HEK293T (cell line): ENCODE data around the gene TRMU.

ENCODE experiments used
- ARNT ChIP-seq: fragments of 450-650 bp; IDR thresholded peaks from 2 replicates; pipeline ENCODE4 v1.6.1; 2017; ENCODE audit warnings: mild to moderate bottlenecking
- BHLHE40 ChIP-seq: fragments of 450-650 bp; IDR thresholded peaks from 2 replicates; pipeline ENCODE4 v1.6.1; 2016; ENCODE audit warnings: mild to moderate bottlenecking, moderate library complexity, borderline replicate concordance
- CTBP1 ChIP-seq: fragments of 450-650 bp; IDR thresholded peaks from 2 replicates; pipeline ENCODE4 v1.6.1; 2016; ENCODE audit warnings: borderline replicate concordance
- ELF4 ChIP-seq: fragments of 450-650 bp; IDR thresholded peaks from 2 replicates; pipeline ENCODE4 v1.6.1; 2017; ENCODE audit warnings: antibody characterized with exemption
- FOXA1 ChIP-seq: fragments of 450-650 bp; IDR thresholded peaks from 2 replicates; pipeline ENCODE4 v1.6.1; 2016; ENCODE audit warnings: mild to moderate bottlenecking
- FOXK2 ChIP-seq: fragments of 450-650 bp; IDR thresholded peaks from 2 replicates; pipeline ENCODE4 v1.6.1; 2016; ENCODE audit warnings: mild to moderate bottlenecking
- FOXM1 ChIP-seq: fragments of 450-650 bp; IDR thresholded peaks from 2 replicates; pipeline ENCODE4 v1.6.1; 2017; ENCODE audit warnings: mild to moderate bottlenecking, borderline replicate concordance
- L3MBTL2 ChIP-seq: fragments of 450-650 bp; conservative IDR thresholded peaks from 2 replicates; pipeline ENCODE4 v1.6.1; 2016; ENCODE audit warnings: mild to moderate bottlenecking
- NFRKB ChIP-seq: fragments of 450-650 bp; IDR thresholded peaks from 2 replicates; pipeline ENCODE4 v1.6.1; 2016; ENCODE audit warnings: mild to moderate bottlenecking, moderate library complexity
- PKNOX1 ChIP-seq: fragments of 450-650 bp; IDR thresholded peaks from 2 replicates; pipeline ENCODE4 v1.6.1; 2016
- SP1 ChIP-seq: fragments of 450-650 bp; IDR thresholded peaks from 2 replicates; pipeline ENCODE4 v1.6.1; 2017
- SUZ12 ChIP-seq: fragments of 450-650 bp; IDR thresholded peaks from 2 replicates; pipeline ENCODE4 v1.6.1; 2016; ENCODE audit warnings: mild to moderate bottlenecking
- TARDBP ChIP-seq: fragments of 450-650 bp; IDR thresholded peaks from 2 replicates; pipeline ENCODE4 v1.6.1; 2016
- ZNF384 ChIP-seq: fragments of 450-650 bp; IDR thresholded peaks from 2 replicates; pipeline ENCODE4 v1.6.1; 2016

GRCh38 chr22:46323162-46323561 lies 12.4 kb upstream of the TRMU start:
- TF ChIP-seq CTBP1, result no peak
- no peak for TF ChIP-seq BHLHE40
- TF ChIP-seq SUZ12, result no peak
- no peak for TF ChIP-seq TARDBP
- no peak for TF ChIP-seq L3MBTL2
- no peak for TF ChIP-seq SP1
- TF ChIP-seq FOXM1, result no peak
- TF ChIP-seq PKNOX1, result no peak
- TF ChIP-seq NFRKB, result no peak
- no peak for TF ChIP-seq FOXA1
- TF ChIP-seq ZNF384, result no peak
- TF ChIP-seq ELF4, result no peak
- TF ChIP-seq ARNT, result no peak
- TF ChIP-seq FOXK2, result no peak
